GM12878 (cell line): Measurements from ENCODE around the gene IGFBP3. TPM values are rescaled to one million over a fixed set of nuclear protein-coding genes. Genes with fewer than 3 reads are reported as not detected.

Experiments used
- ATAC-seq: fragments of 200-7000 bp; cut with Tn5 transposase; 3 replicates; pipeline ENCODE4 v1.9.1; 2020; ENCODE audit warnings: mild to moderate bottlenecking, moderate library complexity
- BruUV-seq: library from RNA; stranded (reverse); fragments of 400-500 nt; replicated peaks from 2 replicates; lab custom pipeline; 2021; lab: Mats Ljungman, UMichigan
- CTCF ChIA-PET: fragments of 300-600 bp; sonication (Branson Sonifier 250); formaldehyde crosslinking; extraction: SDS; loops from one replicate; lab custom pipeline; 2021; ENCODE audit warnings: inconsistent platforms; lab: Yijun Ruan, JAX
- POLR2A ChIA-PET: fragments of 350-600 bp; formaldehyde crosslinking; extraction: SDS; loops from one replicate; lab custom pipeline; 2021; ENCODE audit warnings: inconsistent platforms; lab: Charles Lee
- RAD21 ChIA-PET: fragments of 300-600 bp; sonication (Branson Sonifier 250); formaldehyde crosslinking; loops from one replicate; lab custom pipeline; 2023; ENCODE audit warnings: antibody characterized with exemption; ENCODE audit not compliant: unreplicated experiment; lab: Charles Lee
- SMC1A ChIA-PET: fragments of 300-600 bp; sonication (Branson Sonifier 250); formaldehyde crosslinking; loops from one replicate; lab custom pipeline; 2023; ENCODE audit not compliant: unreplicated experiment, uncharacterized antibody; lab: Charles Lee
- DNase-seq: peaks from one replicate; pipeline ENCODE4 v3.0.0-alpha.2; 2011; ENCODE audit warnings: low read depth, low spot score
- FAIRE-seq: peaks from 3 replicates; lab custom pipeline; 2011; peaks lifted over from hg19 to GRCh38; lab: Jason Lieb, UNC
- H2AFZ ChIP-seq: 2 replicates; pipeline ENCODE4 v1.6.0; 2011; ENCODE audit warnings: low read depth, low read length, control low read depth; ENCODE audit not compliant: control insufficient read depth
- H3K27ac ChIP-seq: 2 replicates; pipeline ENCODE4 v1.5.1; 2011; ENCODE audit warnings: control low read depth; ENCODE audit not compliant: control insufficient read depth, insufficient read depth
- H3K27me3 ChIP-seq, 2 experiments: replicated peaks in 1 of 2; 2 replicates each; pipeline versions ENCODE4 v1.6.0 to v1.6.1; 2011; ENCODE audit warnings: low read length in 1 of 2; ENCODE audit not compliant: control insufficient read depth in 2 of 2, insufficient read depth in 2 of 2
- H3K36me3 ChIP-seq, 2 experiments: 2 replicates each; pipeline ENCODE4 v1.5.1; 2011; ENCODE audit warnings: low read length in 1 of 2; ENCODE audit not compliant: control insufficient read depth in 2 of 2, insufficient read depth in 2 of 2
- H3K4me1 ChIP-seq: 2 replicates; pipeline ENCODE4 v1.6.1; 2011; ENCODE audit warnings: mild to moderate bottlenecking, low read length, moderate library complexity, mixed read lengths; ENCODE audit not compliant: control insufficient read depth, insufficient read depth
- H3K4me2 ChIP-seq: 2 replicates; pipeline ENCODE4 v1.6.0; 2011; ENCODE audit warnings: control low read depth; ENCODE audit not compliant: control insufficient read depth, insufficient read depth
- H3K4me3 ChIP-seq: fragments of 200-600 bp; sonication (generic); 2 replicates; pipeline ENCODE4 v1.5.1; 2016
- H3K79me2 ChIP-seq: 2 replicates; pipeline ENCODE4 v1.6.0; 2011; ENCODE audit warnings: low read length; ENCODE audit not compliant: control insufficient read depth, insufficient read depth
- H3K9ac ChIP-seq: 2 replicates; pipeline ENCODE4 v1.8.0; 2011; ENCODE audit warnings: low read length, control low read depth, mixed read lengths; ENCODE audit not compliant: control insufficient read depth, insufficient read depth
- H3K9me3 ChIP-seq: replicated peaks from 3 replicates; pipeline ENCODE4 v1.5.1; 2011; ENCODE audit warnings: mild to moderate bottlenecking, low read length; ENCODE audit not compliant: control insufficient read depth, insufficient read depth
- H4K20me1 ChIP-seq: 2 replicates; pipeline ENCODE4 v1.6.0; 2011; ENCODE audit not compliant: control insufficient read depth, insufficient read depth
- BCL3 ChIP-seq: IDR thresholded peaks from 2 replicates; pipeline ENCODE4 v1.6.1; 2011; ENCODE audit warnings: borderline replicate concordance, low read depth, mild to moderate bottlenecking, moderate library complexity, low read length; ENCODE audit not compliant: insufficient read depth, poor library complexity, severe bottlenecking
- CBX3 ChIP-seq: fragments of 200-600 bp; sonication (generic); IDR thresholded peaks from 2 replicates; pipeline ENCODE4 v1.6.1; 2016; ENCODE audit warnings: low read depth, borderline replicate concordance
- CEBPB ChIP-seq, 2 experiments: fragments of 150-350 bp in 1 of 2; IDR thresholded peaks; 2 replicates each; pipeline ENCODE4 v1.6.1; 2012 to 2014; ENCODE audit warnings: low read depth in 2 of 2, low read length in 2 of 2, borderline replicate concordance in 1 of 2, inconsistent platforms in 1 of 2
- CHD2 ChIP-seq: IDR thresholded peaks from 2 replicates; pipeline ENCODE4 v1.6.1; 2011; ENCODE audit warnings: low read depth, low read length, improper control_type of control experiment, borderline replicate concordance
- HDGF ChIP-seq: fragments of 450-650 bp; IDR thresholded peaks from 2 replicates; pipeline ENCODE4 v1.6.1; 2016; ENCODE audit warnings: antibody characterized with exemption
- HSF1 ChIP-seq: fragments of 150-350 bp; IDR thresholded peaks from 2 replicates; pipeline ENCODE4 v1.6.1; 2014; ENCODE audit warnings: mild to moderate bottlenecking, low read depth, low read length
- KAT2A ChIP-seq: conservative IDR thresholded peaks from 2 replicates; pipeline ENCODE4 v1.6.1; 2011; ENCODE audit warnings: low read depth, low read length; ENCODE audit not compliant: control insufficient read depth
- NBN ChIP-seq: fragments of 450-650 bp; IDR thresholded peaks from 2 replicates; pipeline ENCODE4 v1.6.1; 2016
- PRDM15 ChIP-seq: fragments of 450-650 bp; formaldehyde crosslinking; IDR thresholded peaks from 2 replicates; pipeline ENCODE4 v1.4.0; 2020; ENCODE audit warnings: mild to moderate bottlenecking, moderate library complexity
- RAD51 ChIP-seq: fragments of 450-650 bp; IDR thresholded peaks from 2 replicates; pipeline ENCODE4 v1.6.1; 2016; ENCODE audit warnings: moderate library complexity, mild to moderate bottlenecking, inconsistent platforms
- SUZ12 ChIP-seq: fragments of 200-600 bp; sonication (generic); IDR thresholded peaks from one replicate; pipeline ENCODE4 v1.6.1; 2018; ENCODE audit warnings: antibody characterized with exemption, mild to moderate bottlenecking; ENCODE audit not compliant: unreplicated experiment
- ZBTB33 ChIP-seq: fragments of 450-650 bp; IDR thresholded peaks from 2 replicates; pipeline ENCODE4 v1.6.1; 2017; ENCODE audit warnings: mild to moderate bottlenecking
- ZNF217 ChIP-seq: fragments of 450-650 bp; IDR thresholded peaks from 2 replicates; pipeline ENCODE4 v1.6.1; 2017; ENCODE audit warnings: antibody characterized with exemption, mild to moderate bottlenecking
- ZNF384 ChIP-seq: IDR thresholded peaks from 2 replicates; pipeline ENCODE4 v1.6.1; 2012; ENCODE audit warnings: low read depth, mild to moderate bottlenecking, low read length, improper control_type of control experiment, borderline replicate concordance
- ZSCAN29 ChIP-seq: fragments of 450-650 bp; IDR thresholded peaks from 2 replicates; pipeline ENCODE4 v1.6.1; 2017; ENCODE audit warnings: mild to moderate bottlenecking, moderate library complexity
- ZZZ3 ChIP-seq: IDR thresholded peaks from 2 replicates; pipeline ENCODE4 v1.6.1; 2011; ENCODE audit warnings: low read depth; ENCODE audit not compliant: control insufficient read depth, insufficient read length
- WGBS: methylation state at CpG from one replicate; pipeline ENCODE4 v1.1.6; 2016; ENCODE audit warnings: low lambda C conversion rate; ENCODE audit not compliant: insufficient replicate concordance, insufficient coverage; ENCODE audit errors: missing lambda C conversion rate; 5-methylcytosine and 5-hydroxymethylcytosine counted together
- in situ Hi-C: fragments of 300-500 bp; cut with MboI; formaldehyde crosslinking; loops from 9 replicates; pipeline ENCODE4 v1.14.3; 2018; ENCODE audit warnings: mixed read lengths
- intact Hi-C: fragments of 100-400 bp; cut with micrococcal nuclease; formaldehyde crosslinking; loops from one replicate; pipeline ENCODE4 v1.14.2; 2022; ENCODE audit not compliant: unreplicated experiment
- polyA plus RNA-seq, 11 experiments: library from polyadenylated mRNA; depleted of rRNA in 4 of 11; unstranded in 6 of 11; stranded (reverse) in 5 of 11; fragments of >200 nt; fragmentation: Nextera tagmentation in 4 of 11; fragmentation: Illumina TruSeq in 1 of 11; extraction: Ambion mirVana in 4 of 11; extraction: Trizol in 1 of 11; gene quantifications; 1 replicate in 1 of 11; 2 replicates in 10 of 11; pipeline versions ENCODE4 v1.2.1 to v1.2.3, GENCODE V29; 2011 to 2016; ENCODE audit warnings: inconsistent platforms in 2 of 11, missing spikeins in 2 of 11, low read depth in 1 of 11
- total RNA-seq, 4 experiments: library from RNA; depleted of rRNA in 3 of 4; stranded (reverse); fragments of >200 nt in 3 of 4; fragmentation: Illumina TruSeq in 1 of 4; extraction: Trizol in 1 of 4; gene quantifications; 2 replicates each; pipeline versions ENCODE4 v1.2.1 to v1.2.3, GENCODE V29; 2013 to 2021

Gene IGFBP3
- total and polyA plus RNA-seq, 10 of the 15 experiments (the other 5 are each of a cell fraction or from before 2014, with no cell fraction given) = 6.0 to 28.0 (median 15.6) TPM

GRCh38 chr7:45968312-45968711 lies 47.2 kb upstream of the IGFBP3 start:
- ChIA-PET RAD21 (no interaction called here), SMC1A (no interaction called here), CTCF (interaction anchor here (1.2 kb wide), 1 partner anchor 51 kb away, joined by 3 read pairs; no protein-coding TSS in a partner anchor), POLR2A (no interaction called here)
- H2AFZ ChIP-seq = no peak overlapping the region
- no peaks in the 10 kb centered on the region; a peak in 1 of 4 replicates for H3K27me3 ChIP-seq
- intact Hi-C loops (no loop called here), in situ Hi-C loops (no loop called here)
- 15% methylated on average over 7 of the region's 7 CpGs for WGBS
- H3K9me3 ChIP-seq = no peaks in the 10 kb centered on the region
- H3K36me3 ChIP-seq = no peaks in the 10 kb centered on the region
- H4K20me1 ChIP-seq = no peaks in the 10 kb centered on the region
- DNase-seq (no peak), ATAC-seq (no peak), FAIRE-seq (no peak)
- H3K4me2 ChIP-seq = no peak overlapping the region
- H3K4me1 ChIP-seq = no peaks in the 10 kb centered on the region
- BruUV-seq = no TSS peak
- H3K79me2 ChIP-seq = no peaks in the 10 kb centered on the region
- H3K4me3 ChIP-seq = no peak overlapping the region
- H3K27ac ChIP-seq = no peak overlapping the region
- no peak overlapping the region for H3K9ac ChIP-seq
- TF ChIP-seq HDGF (no peak), ZSCAN29 (no peak), BCL3 (no peak), HSF1 (no peak), NBN (no peak), ZBTB33 (no peak), CHD2 (no peak), RAD51 (no peak), ZNF384 (no peak), ZZZ3 (no peak), CBX3 (no peak), ZNF217 (no peak), CEBPB (IDR thresholded peaks at IDR 0.05; ENCODE audit: borderline replicate concordance in 1 of 2, low read depth in 2 of 2, low read length in 2 of 2) (no peak), SUZ12 (no peak), PRDM15 (CRISPR knock-in tag) (no peak), KAT2A (no peak)
